HepG2 (cell line): ENCODE measurements around the gene CRKL. TPM values are rescaled to one million over a fixed set of nuclear protein-coding genes. Genes with fewer than 3 reads are reported as not detected.

ENCODE experiments used
- ASH2L ChIP-seq: fragments of 300-600, 200-600 bp; sonication (generic); IDR thresholded peaks from 2 replicates; pipeline ENCODE4 v1.7.0; 2017; ENCODE audit warnings: low read depth, mild to moderate bottlenecking, moderate library complexity, mixed read lengths, low read length; ENCODE audit not compliant: insufficient read length
- CERS6 ChIP-seq: sonication (generic); formaldehyde crosslinking; IDR thresholded peaks from 2 replicates; pipeline ENCODE4 v1.5.0; 2020; ENCODE audit warnings: missing genetic modification reagents
- CSRNP2 ChIP-seq: sonication (generic); formaldehyde crosslinking; conservative IDR thresholded peaks from 2 replicates; pipeline ENCODE4 v1.8.0; 2022; ENCODE audit warnings: low read depth, missing genetic modification reagents
- EEA1 ChIP-seq: sonication (generic); formaldehyde crosslinking; IDR thresholded peaks from 2 replicates; pipeline ENCODE4 v1.5.1; 2020; ENCODE audit warnings: mild to moderate bottlenecking, missing genetic modification reagents, borderline replicate concordance
- GZF1 ChIP-seq: sonication (generic); formaldehyde crosslinking; IDR thresholded peaks from 2 replicates; pipeline ENCODE4 v1.5.1; 2020; ENCODE audit warnings: mild to moderate bottlenecking, missing genetic modification reagents
- IRF1 ChIP-seq: sonication (generic); formaldehyde crosslinking; IDR thresholded peaks from 2 replicates; pipeline ENCODE4 v1.4.0; 2020; ENCODE audit warnings: low read depth, mild to moderate bottlenecking, missing genetic modification reagents
- JARID2 ChIP-seq: sonication (generic); formaldehyde crosslinking; IDR thresholded peaks from 2 replicates; pipeline ENCODE4 v1.8.1; 2023; ENCODE audit warnings: missing genetic modification reagents, inconsistent platforms; ENCODE audit not compliant: insufficient replicate concordance
- RCOR2 ChIP-seq: IDR thresholded peaks from 2 replicates; pipeline ENCODE4 v1.6.1; 2016; ENCODE audit warnings: missing biosample characterization, missing genetic modification reagents
- SAP130 ChIP-seq: IDR thresholded peaks from 2 replicates; pipeline ENCODE4 v1.6.1; 2016; ENCODE audit warnings: low read depth
- SOX5 ChIP-seq: IDR thresholded peaks from 2 replicates; pipeline ENCODE4 v1.6.1; 2016; ENCODE audit warnings: borderline replicate concordance
- SP1 ChIP-seq, 2 experiments: fragments of 450-650 bp in 1 of 2; sonication (generic) in 1 of 2; formaldehyde crosslinking in 1 of 2; IDR thresholded peaks; 2 replicates each; pipeline versions ENCODE4 v1.4.0 to v1.6.1; 2016 to 2020; ENCODE audit warnings: missing genetic modification reagents in 1 of 2
- SYNCRIP ChIP-seq: fragments of 200-400 bp; formaldehyde crosslinking; IDR thresholded peaks from 2 replicates; pipeline ENCODE4 v1.6.1; 2018; ENCODE audit warnings: mild to moderate bottlenecking, low read depth, low read length; ENCODE audit not compliant: insufficient read depth
- ZBTB26 ChIP-seq: IDR thresholded peaks from 2 replicates; pipeline ENCODE4 v1.6.1; 2016; ENCODE audit warnings: missing compliant biosample characterization, missing genetic modification reagents, borderline replicate concordance
- ZFYVE20 ChIP-seq: sonication (generic); formaldehyde crosslinking; IDR thresholded peaks from 2 replicates; pipeline ENCODE4 v1.8.0; 2023; ENCODE audit warnings: low read depth, mild to moderate bottlenecking, moderate library complexity, missing genetic modification reagents, borderline replicate concordance
- ZNF317 ChIP-seq: sonication (generic); formaldehyde crosslinking; IDR thresholded peaks from 2 replicates; pipeline ENCODE4 v1.5.0; 2020; ENCODE audit warnings: mild to moderate bottlenecking, missing genetic modification reagents
- ZNF329 ChIP-seq: sonication (generic); formaldehyde crosslinking; IDR thresholded peaks from 2 replicates; pipeline ENCODE4 v1.9.0; 2021; ENCODE audit warnings: low read depth, mild to moderate bottlenecking, missing genetic modification reagents
- ZNF34 ChIP-seq: sonication (generic); formaldehyde crosslinking; IDR thresholded peaks from 2 replicates; pipeline ENCODE4 v1.4.0; 2020; ENCODE audit warnings: mild to moderate bottlenecking, missing genetic modification reagents, borderline replicate concordance
- ZNF383 ChIP-seq: sonication (generic); formaldehyde crosslinking; IDR thresholded peaks from 2 replicates; pipeline ENCODE4 v1.4.0; 2020; ENCODE audit warnings: missing genetic modification reagents, mild to moderate bottlenecking, borderline replicate concordance
- ZNF501 ChIP-seq: sonication (generic); formaldehyde crosslinking; IDR thresholded peaks from 2 replicates; pipeline ENCODE4 v1.5.1; 2020; ENCODE audit warnings: mild to moderate bottlenecking, moderate library complexity, missing genetic modification reagents
- ZNF562 ChIP-seq: sonication (generic); formaldehyde crosslinking; IDR thresholded peaks from 2 replicates; pipeline ENCODE4 v1.8.0; 2022; ENCODE audit warnings: missing genetic modification reagents, borderline replicate concordance
- ZNF800 ChIP-seq: sonication (generic); formaldehyde crosslinking; IDR thresholded peaks from 2 replicates; pipeline ENCODE4 v1.4.0; 2020; ENCODE audit warnings: missing genetic modification reagents
- ZSCAN25 ChIP-seq: sonication (generic); formaldehyde crosslinking; IDR thresholded peaks from 2 replicates; pipeline ENCODE4 v1.8.0; 2022; ENCODE audit warnings: mild to moderate bottlenecking, missing genetic modification reagents
- ZSCAN9 ChIP-seq: IDR thresholded peaks from 2 replicates; pipeline ENCODE4 v1.6.1; 2016; ENCODE audit warnings: borderline replicate concordance
- polyA plus RNA-seq, 8 experiments: library from polyadenylated mRNA; depleted of rRNA in 3 of 8; stranded (reverse) in 7 of 8; unstranded in 1 of 8; fragments of >200 nt; fragmentation: Illumina TruSeq in 4 of 8; extraction: Trizol in 4 of 8; gene quantifications; 2 replicates each; pipeline versions ENCODE4 v1.2.1 to v1.2.3, GENCODE V29; 2011 to 2016; ENCODE audit warnings: low read depth in 4 of 8, missing spikeins in 1 of 8, mixed read lengths in 1 of 8; ENCODE audit not compliant: insufficient read depth in 1 of 8
- total RNA-seq, 5 experiments: library from RNA; depleted of rRNA; stranded (reverse); fragments of >200 nt; fragmentation: Illumina TruSeq; extraction: Trizol; gene quantifications; 2 replicates each; pipeline ENCODE4 v1.2.3, GENCODE V29; 2016; ENCODE audit warnings: low read depth in 1 of 5

The CRKL gene
- total and polyA plus RNA-seq, 2 of the 13 experiments (the other 11 are each of a cell fraction or from before 2014, with no cell fraction given) = 37.4 to 60.6 TPM

GRCh38 chr22:20963201-20964052 is 46.2 kb downstream of the CRKL start (continued):
- TF ChIP-seq CSRNP2 (CRISPR knock-in tag) (no peak), SAP130 (CRISPR knock-in tag) (peak; percentile 76), ZSCAN25 (CRISPR knock-in tag) (peak; percentile 67; the same call in 1 of the 2 replicates), SYNCRIP (no peak), ZFYVE20 (CRISPR knock-in tag) (no peak), JARID2 (no peak), ZSCAN9 (CRISPR knock-in tag) (no peak), ASH2L (peak; percentile 55), GZF1 (CRISPR knock-in tag) (no peak), ZNF317 (CRISPR knock-in tag) (0 out of 2 replicates have a peak, but pooled peaks have one; percentile 38), SOX5 (CRISPR knock-in tag) (peak; percentile 30; the same call in 1 of the 2 replicates), ZNF34 (CRISPR knock-in tag) (no peak), ZBTB26 (CRISPR knock-in tag) (no peak), CERS6 (CRISPR knock-in tag) (no peak), IRF1 (CRISPR knock-in tag) (no peak), EEA1 (no peak), ZNF562 (CRISPR knock-in tag) (no peak), ZNF383 (CRISPR knock-in tag) (no peak), SP1 (IDR thresholded peaks at IDR 0.05) (no peak), SP1 (CRISPR knock-in tag; IDR thresholded peaks at IDR 0.05) (no peak), ZNF501 (CRISPR knock-in tag) (no peak), ZNF800 (no peak), RCOR2 (peak; percentile 18; the same call in 1 of the 2 replicates), ZNF329 (no peak)
